GM10266 (cell line): ENCODE results near the gene UNC119B.
"Not testable (repeated sequence)": the region's sequence is repeated elsewhere in the genome, so short reads cannot be mapped to it uniquely, and the experiment has no call there.

Source experiments
- DNase-seq: peaks from one replicate; pipeline ENCODE4 v3.0.0; 2012; ENCODE audit errors: extremely low spot score
- CTCF ChIP-seq: IDR thresholded peaks from 2 replicates; pipeline ENCODE4 v1.5.1; 2012; ENCODE audit warnings: mild to moderate bottlenecking, low read depth; ENCODE audit not compliant: control insufficient read depth, insufficient read depth; ENCODE audit errors: missing control alignments

UNC119B gene

GRCh38 chr12:120668868-120669840, 41.1 kb upstream of the UNC119B start:
- DNase-seq: peak; percentile 52
- TF ChIP-seq CTCF: no peak

GRCh38 chr12:120670237-120670636, 40.0 kb upstream of the UNC119B start:
- DNase-seq: not testable (repeated sequence)

- TF ChIP-seq CTCF: no peak
- no peak for DNase-seq
Observed at GRCh38 chr12:120670667-120671066, 39.6 kb upstream of the UNC119B start.

- DNase-seq: no peak
- no peak for TF ChIP-seq CTCF
Observed at GRCh38 chr12:120674097-120674636, 36.1 kb upstream of the UNC119B start.

- TF ChIP-seq CTCF: no peak
Observed at GRCh38 chr12:120677765-120678473, 32.3 kb upstream of the UNC119B start.

GRCh38 chr12:120678572-120678971, 31.7 kb upstream of the UNC119B start:
- DNase-seq: no peak
- TF ChIP-seq CTCF: no peak

More at GRCh38 chr12:120677765-120678473, 32.3 kb upstream of the UNC119B start:
- peak; percentile 68 for DNase-seq

- no peak for DNase-seq
- TF ChIP-seq CTCF: no peak
Observed at GRCh38 chr12:120680165-120680738, 30.0 kb upstream of the UNC119B start.
